Activated T-cell treated with anti-CD3 and anti-CD28 coated beads, Interleukin-2, amount 50 U/mL, for 48 hours (primary cell): ENCODE results near the gene NSUN7.
A peak's percentile ranks its signal among the peaks of the same experiment; 100 is the strongest.

ENCODE experiments used
- DNase-seq, 2 experiments: peaks; one replicate each; pipeline ENCODE4 v3.0.0-alpha.2; 2020

NSUN7 gene

GRCh38 chr4:40822420-40823166, 72.8 kb downstream of the NSUN7 start:
- no peak for DNase-seq

GRCh38 chr4:40825014-40825838, 75.5 kb downstream of the NSUN7 start:
- no peak for DNase-seq

GRCh38 chr4:40826821-40827220, 77.1 kb downstream of the NSUN7 start:
- DNase-seq, result no peak

DNA sequence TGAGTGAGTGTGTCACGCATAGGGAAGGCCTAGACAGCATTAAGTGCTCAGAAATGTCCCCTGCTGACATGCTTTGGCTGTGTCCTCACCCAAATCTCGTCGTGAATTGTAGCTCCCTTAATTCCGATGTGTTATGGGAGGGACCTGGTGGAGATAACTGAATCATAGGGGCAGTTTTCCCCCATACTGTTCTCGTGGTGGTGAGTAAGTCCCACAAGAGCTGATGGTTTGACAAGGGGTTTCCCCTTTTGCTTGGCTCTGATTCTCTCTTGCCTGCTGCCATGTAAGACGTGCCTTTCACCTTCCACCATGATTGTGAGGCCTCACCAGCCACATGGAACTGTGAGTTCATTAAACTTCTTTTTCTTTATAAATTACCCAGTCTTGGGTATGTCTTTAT, 78.0 kb downstream of the NSUN7 start:
- no peak for DNase-seq

DNA sequence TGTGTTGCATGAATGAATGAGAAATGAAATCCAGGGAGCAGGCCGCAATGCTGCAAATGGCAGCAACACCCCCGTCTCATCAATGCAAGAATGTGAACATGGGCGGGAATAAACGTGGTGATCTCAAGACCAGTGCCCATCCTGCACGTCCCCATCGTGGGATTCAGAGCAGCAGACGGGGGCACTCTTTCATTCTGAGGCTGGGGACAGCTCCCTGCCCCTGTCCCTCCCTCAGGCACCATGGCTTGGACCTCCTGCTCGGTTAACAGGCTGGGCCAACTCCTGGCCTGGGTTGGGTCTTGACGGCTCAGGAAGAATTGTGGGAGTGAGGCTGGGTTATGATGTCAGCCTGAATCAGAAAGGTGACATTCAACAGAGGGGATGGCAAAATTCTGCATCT, 78.9 kb downstream of the NSUN7 start:
- DNase-seq, result no peak

GRCh38 chr4:40829586-40829985, 79.8 kb downstream of the NSUN7 start:
- DNase-seq, result no peak

GRCh38 chr4:40831146-40831907, 81.6 kb downstream of the NSUN7 start:
- no peak for DNase-seq

GRCh38 chr4:40832175-40832574, 82.4 kb downstream of the NSUN7 start:
- DNase-seq, result no peak

GRCh38 chr4:40833212-40833611, 83.5 kb downstream of the NSUN7 start:
- DNase-seq, result no peak

GRCh38 chr4:40837094-40837870, 87.5 kb downstream of the NSUN7 start:
- no peak for DNase-seq

DNA sequence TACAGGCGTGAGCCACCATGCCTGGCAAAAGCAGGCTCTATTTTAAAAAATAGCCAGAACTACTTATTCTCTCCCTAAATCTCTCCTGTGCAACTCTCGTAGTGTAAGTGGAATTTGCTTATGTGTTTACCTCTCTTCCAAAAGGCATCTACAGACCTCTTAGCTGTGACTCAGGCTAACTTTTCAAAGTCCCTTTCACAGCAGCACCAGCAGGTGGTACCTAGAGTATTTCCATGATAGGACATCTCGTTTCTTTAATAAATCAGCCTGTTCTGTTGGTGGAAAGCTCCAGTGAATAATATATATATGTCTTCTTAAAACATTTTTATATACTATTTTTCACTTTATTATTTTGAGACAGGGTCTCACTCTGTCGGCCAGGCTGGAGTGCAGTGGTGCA, 89.0 kb downstream of the NSUN7 start:
- no peak for DNase-seq

- no peak for DNase-seq
Observed at GRCh38 chr4:40840255-40840984, 90.7 kb downstream of the NSUN7 start.

DNA sequence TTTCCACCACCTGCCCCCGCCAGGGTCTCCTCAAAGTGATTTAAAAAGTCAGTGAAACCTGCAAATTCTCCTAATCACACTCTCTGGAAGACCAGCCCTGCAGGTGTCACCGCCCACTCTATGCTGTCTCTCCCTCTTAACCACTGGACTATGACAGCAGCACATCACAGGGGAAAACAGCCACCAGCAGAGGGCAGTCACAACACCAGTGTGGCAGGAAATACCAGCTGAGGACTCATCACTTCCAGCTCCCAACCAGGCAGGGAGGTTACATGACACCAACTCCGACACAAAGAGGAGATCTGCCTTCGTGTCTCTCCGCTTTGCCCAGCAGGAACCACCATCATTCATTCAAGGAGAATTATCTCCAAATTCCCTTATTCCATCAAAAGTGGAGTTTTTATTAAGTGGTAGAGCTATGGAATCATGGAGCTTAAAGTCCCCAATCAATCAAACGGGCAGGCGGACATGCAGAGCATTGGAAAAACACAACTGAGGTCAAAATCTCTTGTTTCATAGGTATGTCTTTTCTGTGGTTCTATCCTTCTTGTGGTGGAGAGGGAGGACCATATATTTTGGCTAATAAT, 91.3 kb downstream of the NSUN7 start:
- DNase-seq, result peak; percentile 91

GRCh38 chr4:40842318-40842717, 92.6 kb downstream of the NSUN7 start:
- DNase-seq, result no peak

GRCh38 chr4:40842725-40843423, 93.1 kb downstream of the NSUN7 start:
- no peak for DNase-seq

DNA sequence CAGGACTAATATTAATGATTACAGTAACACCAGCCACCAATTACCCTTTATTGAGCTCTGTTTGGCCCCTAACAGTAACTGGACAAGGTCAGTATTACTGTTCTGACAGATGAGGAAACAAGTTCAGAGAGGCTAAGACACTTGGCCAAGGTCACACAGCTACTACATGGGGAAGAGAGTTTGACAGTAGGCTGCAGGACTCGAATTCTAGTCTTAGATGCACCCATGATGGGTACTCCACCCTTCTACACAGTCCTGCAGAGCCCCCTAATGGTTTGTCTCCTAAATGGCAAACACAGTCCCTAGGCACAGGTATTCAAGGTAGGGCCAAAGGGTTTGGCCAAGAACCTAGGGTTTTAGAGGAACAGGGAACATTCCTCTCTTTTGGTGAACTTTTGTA, 93.9 kb downstream of the NSUN7 start:
- DNase-seq, result peak; percentile 35 to 39

DNA sequence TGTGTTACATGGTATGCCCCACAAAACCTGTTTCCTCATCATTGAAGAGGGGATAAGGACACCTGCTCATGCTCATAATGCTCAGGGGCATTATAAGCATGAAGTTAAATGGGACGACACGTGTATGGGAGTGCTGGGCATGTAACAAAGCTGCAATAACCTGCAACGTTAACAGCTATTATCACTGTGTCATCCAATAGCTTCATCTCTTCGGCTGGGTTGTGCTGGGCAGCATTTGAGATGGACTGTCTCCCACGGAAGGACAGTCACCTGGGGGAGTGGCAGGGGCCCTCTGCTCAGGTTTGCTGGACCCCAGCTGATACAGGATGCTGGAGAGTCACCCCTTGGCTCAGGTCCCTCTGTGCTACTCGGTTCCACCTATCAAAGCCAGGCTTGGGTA, 94.5 kb downstream of the NSUN7 start:
- no peak for DNase-seq

- DNase-seq, result no peak
Observed at GRCh38 chr4:40845154-40845835, 95.5 kb downstream of the NSUN7 start.

DNA sequence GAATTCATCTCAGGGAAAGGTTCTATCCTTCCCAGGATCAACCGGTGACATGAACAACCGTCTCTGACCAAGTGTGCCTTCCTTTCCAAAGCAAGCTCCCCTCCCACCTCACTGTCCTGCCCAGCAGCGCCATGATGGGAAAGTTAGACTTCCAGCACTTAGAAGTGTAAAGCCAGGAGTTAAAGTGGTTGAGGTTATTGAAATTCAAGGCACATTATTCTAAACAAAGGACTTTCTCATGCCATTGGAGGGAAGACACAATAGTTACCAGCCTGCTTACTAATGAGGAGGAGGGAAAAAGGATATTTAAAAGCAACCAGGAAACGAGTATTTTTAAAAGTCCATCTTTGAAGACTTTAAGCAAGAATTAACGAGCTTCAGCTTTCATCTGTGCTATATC, 96.8 kb downstream of the NSUN7 start:
- DNase-seq, result no peak

DNA sequence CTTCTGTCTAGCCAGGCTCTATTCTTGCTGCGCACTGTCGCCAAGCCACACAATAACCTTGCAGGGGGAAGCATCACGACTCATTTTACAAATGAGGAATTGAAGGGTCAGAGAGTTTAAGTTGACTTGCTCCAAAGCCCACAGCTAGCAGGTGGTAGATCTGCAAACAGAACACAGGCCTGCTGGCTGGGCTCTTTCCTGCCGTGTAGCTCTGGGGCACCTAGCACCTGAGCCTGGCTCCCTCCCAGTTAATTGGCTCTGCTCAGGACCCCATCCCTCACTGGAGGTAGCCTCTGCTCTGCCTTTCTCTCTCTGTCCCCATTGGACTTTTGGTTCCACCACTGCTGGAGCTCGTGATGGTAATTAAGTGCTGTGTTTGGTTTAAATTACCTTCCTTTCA, 98.5 kb downstream of the NSUN7 start:
- DNase-seq, result no peak
